GM12865 (cell line): Measurements from ENCODE around the gene TMEM169.

Experiments used
- DNase-seq: peaks from one replicate; pipeline ENCODE4 v3.0.0; 2010; ENCODE audit warnings: low read depth
- H3K4me3 ChIP-seq: 2 replicates; pipeline ENCODE4 v1.5.1; 2011; ENCODE audit warnings: mild to moderate bottlenecking, low read depth, low read length, control low read depth
- CTCF ChIP-seq: IDR thresholded peaks from 2 replicates; pipeline ENCODE4 v1.5.1; 2011; ENCODE audit warnings: low read length, control low read depth, low read depth, inconsistent platforms; ENCODE audit not compliant: insufficient read depth; ENCODE audit errors: missing control alignments

TMEM169 gene

GRCh38 chr2:216103213-216103612 is 21.5 kb downstream of the TMEM169 start:
- H3K4me3 ChIP-seq: no peak overlapping the region
- TF ChIP-seq CTCF: no peak
- no peak for DNase-seq

- DNase-seq: no peak
- H3K4me3 ChIP-seq: no peak overlapping the region
- no peak for TF ChIP-seq CTCF
Measured at GRCh38 chr2:216104691-216105090, 23.0 kb downstream of the TMEM169 start.

- no peak for TF ChIP-seq CTCF
- H3K4me3 ChIP-seq: no peak overlapping the region
- DNase-seq: no peak
Measured at GRCh38 chr2:216107320-216107719, 25.6 kb downstream of the TMEM169 start.

- DNase-seq: no peak
- no peak overlapping the region for H3K4me3 ChIP-seq
- no peak for TF ChIP-seq CTCF
Measured at GRCh38 chr2:216107760-216108159, 26.0 kb downstream of the TMEM169 start.

GRCh38 chr2:216108310-216108966 is 26.7 kb downstream of the TMEM169 start:
- no peak for DNase-seq
- no peak for TF ChIP-seq CTCF
- peak overlapping the region; percentile 76 for H3K4me3 ChIP-seq

- peak within 1 kb of the TSS; percentile 76 for H3K4me3 ChIP-seq
- TF ChIP-seq CTCF: no peak
- DNase-seq: peak; percentile 99
Measured at GRCh38 chr2:216108967-216109921, 27.5 kb downstream of the TMEM169 start, which contains the start of gene XRCC5. TSS of gene XRCC5 (plus strand) at chr2:216109348. CDS start at chr2:216109437, 89 bp downstream.
